GM19463 (cell line): Measurements from ENCODE around the gene YY1AP1.
A peak's percentile ranks its signal among the peaks of the same experiment; 100 is the strongest.
"Not testable (repeated sequence)": the region's sequence is repeated elsewhere in the genome, so short reads cannot be mapped to it uniquely, and the experiment has no call there.

ENCODE experiments used
- ATAC-seq: cut with Tn5 transposase; IDR thresholded peaks from one replicate; pipeline ENCODE4 v1.9.1; 2021; ENCODE audit warnings: mild to moderate bottlenecking, moderate library complexity; ENCODE audit not compliant: unreplicated experiment

Gene YY1AP1

DNA sequence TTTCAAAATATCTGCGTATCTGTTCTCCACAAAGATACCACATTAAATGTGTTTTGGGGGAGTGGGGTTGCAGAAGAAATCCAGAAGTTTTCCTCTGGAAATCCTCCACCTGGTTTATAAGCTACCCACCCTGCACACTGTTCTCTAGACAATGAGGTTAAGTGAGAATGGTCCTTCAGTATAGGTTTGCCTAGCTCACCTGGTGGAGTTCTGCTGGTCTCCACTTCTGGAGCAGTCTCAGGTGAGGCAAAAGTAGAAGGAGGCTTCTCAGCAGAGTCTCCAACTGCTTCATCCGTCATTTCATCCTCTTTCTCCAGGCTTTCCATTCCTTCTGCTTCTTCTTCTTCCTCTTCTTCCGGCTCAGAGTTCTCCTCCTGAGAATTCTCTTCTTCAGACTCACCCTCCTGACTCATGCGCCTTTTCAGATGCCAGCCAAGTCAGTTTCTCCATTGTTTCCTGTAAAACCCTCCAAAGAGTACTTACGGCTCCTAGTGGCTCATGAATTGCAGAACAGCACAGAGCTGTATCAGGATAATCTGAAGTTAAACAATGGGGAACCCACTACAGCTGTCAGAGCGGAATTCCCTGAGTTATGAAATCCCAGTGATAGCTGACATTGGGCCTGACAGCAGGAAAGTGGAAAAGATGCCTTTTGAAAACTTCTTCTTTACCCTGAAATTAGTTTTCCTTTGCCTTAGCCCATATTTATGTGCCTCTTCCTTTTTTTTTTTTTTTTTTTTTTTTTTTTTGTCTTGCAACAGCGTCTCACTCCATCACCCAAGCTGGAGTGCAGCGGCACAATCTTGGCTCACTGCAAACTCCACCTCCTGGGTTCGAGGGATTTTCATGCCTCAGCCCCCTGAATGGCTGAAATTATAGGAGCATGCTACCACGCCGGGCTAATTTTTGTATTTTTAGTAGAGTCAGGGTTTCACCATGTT is 40.1 kb downstream of the YY1AP1 start:
- ATAC-seq, result no peak

DNA sequence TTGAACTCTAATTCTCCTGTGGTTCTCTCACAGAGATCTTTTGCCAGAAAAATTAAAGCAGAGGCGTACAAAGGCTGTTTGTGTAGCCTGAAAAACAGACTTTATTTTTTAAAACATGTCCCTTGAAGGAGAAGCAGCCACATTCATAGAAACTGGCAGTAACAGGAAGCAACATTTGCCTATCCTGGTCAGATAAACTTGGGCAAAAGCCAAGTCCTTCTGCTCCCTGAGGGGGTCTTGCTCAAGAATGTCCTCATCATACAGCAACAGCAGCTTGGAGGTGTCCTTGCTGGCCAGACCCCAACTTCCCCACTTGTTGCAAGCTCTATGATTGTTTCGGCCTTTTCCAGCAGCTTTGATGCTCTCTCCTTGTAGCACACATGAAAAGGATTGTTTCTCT is 42.3 kb downstream of the YY1AP1 start:
- ATAC-seq, result no peak

DNA sequence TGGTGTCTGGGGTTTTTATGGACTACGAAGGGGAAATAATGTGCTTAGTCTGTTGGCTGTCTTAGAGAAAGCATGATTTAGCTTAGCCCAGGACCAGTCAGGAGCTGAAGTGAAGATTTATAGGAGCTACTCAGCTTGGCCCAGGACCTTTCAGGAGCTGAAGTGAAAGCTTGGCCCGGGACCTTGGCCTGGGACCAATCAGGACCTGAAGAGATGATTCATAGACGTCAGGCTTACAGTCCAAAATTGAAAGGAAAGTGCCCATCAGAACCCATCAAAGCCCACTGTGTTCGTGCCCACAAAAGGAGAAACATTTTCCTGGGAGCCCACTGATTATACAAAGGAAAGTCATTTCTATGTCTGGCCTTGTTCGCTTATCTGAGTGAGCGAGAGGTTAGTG is 42.9 kb downstream of the YY1AP1 start:
- no peak for ATAC-seq

DNA sequence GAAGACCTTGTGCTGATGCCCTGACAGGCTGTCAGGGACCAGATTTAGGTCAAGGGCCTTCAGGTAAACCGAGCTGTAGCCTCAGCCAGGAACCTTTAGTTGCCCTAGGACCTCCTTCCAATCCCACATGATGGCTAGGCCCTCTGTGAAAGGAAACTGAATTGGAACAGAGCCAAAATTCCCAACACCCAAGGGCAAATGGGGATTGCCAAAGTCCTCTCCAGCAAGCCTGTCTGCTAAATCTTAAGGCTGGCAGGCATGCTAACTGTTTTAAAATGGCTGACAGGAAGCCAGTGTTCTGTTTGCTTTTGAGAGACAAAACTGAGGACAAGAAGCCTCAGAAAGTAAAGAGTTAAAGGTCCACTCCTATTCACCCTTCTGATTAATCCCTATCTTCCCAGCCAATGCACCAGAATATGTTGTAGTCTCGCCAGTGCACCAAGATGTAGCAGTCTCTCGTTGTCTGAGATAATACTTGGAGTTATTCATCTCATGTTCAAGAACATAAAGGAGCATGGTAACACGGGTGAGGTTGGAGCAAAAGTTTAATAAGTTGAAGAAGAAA is 43.5 kb downstream of the YY1AP1 start:
- no peak for ATAC-seq

DNA sequence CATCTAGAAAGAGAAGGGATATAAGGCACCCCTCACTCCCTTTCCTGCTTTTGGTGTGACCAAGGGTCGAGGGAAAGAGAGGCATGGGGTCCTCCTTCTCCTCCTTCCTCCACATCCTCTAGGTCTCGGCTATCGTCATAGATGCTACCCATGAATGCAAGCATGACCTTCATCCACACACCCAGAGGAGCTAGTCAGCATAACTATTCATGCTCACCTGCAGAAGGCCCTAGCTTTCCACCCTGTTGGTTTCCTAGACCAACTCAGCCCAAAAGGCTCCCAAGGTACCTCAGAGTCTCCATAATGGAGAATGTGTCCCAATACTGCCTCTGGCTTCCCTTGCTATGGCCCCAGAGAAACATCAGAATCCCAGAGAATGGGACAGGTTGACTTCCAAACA is 45.3 kb downstream of the YY1AP1 start:
- ATAC-seq, result no peak

DNA sequence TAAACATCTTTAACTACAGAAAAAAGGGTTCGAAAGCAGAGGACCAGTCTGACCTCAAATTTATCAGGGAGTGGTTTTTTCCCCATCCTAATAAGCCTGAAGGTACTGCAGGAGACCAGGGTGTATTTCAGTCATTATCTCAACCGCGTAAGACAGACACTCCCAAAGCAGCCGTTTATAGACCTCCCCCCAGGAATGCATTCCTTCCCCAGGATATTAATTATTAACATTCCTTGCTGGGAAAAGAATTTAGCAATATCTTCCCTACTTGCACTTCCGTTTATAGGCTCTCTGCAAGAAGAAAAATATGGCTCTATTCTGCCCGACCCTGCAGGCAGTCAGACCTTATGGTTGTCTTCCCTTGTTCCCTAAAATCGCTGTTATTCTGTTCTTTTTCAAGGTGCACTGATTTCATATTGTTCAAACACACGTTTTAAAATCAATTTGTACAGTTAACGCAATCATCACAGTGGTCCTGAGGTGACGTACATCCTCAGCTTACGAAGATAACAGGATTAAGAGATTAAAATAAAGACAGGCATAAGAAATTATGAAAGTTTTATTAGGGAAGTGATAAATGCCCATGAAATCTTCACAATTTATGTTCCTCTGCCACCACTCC is 45.9 kb downstream of the YY1AP1 start:
- not testable (repeated sequence) for ATAC-seq

DNA sequence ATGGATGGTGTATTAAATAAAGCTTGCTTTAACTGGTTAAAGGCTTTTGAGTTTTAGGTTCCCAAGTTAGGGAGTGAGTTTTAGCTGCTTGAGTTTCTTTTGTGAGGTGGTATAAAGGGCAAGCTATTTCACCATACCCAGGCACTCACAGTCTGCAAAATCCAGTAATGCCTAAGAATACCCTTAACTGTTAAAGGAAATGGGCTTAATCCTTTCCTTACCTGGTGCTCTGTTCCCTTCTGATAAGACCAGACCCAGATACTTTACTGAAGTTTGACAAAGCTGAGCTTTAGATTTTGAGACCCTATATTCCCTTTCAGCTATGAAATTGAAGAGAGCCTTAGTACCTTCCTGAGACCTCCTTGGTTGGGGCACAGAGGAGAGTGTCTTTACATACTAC is 48.2 kb downstream of the YY1AP1 start:
- ATAC-seq, result no peak

DNA sequence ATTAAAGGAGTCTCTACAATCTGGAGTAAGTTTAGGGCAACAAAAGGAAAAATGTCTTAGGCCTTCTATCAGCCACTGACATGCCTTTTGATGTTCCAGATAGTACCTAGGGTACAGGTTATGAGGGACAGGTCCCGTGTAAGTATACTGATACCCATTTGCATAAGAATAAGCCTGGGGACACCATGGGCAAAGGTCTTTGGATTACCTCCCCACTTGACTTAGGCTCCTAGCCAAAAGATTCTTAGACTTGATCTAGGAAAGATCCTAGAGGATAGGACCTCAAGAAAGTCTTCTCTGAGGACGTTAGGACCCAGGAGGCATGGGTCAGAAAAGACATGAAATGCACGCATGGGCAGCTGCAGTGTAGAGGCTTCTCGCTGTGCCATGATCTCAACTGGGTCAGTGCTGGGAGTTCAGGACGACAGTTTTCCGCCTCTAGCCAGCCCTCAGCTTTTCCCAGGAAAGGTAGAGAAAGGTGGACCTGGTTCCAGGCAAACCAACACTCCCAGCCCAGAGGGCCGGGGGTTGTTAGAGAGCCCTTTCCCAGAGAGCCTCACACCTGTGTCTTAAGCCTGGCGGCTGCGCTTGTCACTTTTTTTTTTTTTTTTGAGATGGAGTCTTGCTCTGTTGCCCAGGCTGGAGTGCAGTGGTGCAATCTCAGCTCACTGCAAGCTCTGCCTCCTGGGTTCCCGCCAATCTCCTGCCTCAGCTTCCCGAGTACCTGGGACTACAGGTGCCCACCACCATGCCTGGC is 52.0 kb downstream of the YY1AP1 start:
- ATAC-seq, result no peak

DNA sequence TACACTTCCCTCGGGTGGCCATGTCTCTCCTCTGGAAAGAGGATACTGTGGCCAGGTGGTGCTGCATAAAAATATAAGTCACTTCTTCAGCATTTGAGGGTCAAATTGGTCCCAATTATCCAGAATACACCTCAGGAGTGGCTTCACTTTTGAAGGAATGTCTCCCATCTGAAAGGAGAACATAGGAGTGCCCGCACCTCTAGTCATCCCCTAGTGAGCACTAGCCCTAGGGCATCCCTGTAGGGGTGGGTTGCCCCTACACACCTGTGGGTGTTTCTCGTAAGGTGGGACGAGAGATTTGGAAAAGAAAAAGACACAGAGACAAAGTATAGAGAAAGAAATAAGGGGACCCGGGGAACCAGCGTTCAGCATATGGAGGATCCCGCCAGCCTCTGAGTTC is 62.1 kb downstream of the YY1AP1 start:
- not testable (repeated sequence) for ATAC-seq

DNA sequence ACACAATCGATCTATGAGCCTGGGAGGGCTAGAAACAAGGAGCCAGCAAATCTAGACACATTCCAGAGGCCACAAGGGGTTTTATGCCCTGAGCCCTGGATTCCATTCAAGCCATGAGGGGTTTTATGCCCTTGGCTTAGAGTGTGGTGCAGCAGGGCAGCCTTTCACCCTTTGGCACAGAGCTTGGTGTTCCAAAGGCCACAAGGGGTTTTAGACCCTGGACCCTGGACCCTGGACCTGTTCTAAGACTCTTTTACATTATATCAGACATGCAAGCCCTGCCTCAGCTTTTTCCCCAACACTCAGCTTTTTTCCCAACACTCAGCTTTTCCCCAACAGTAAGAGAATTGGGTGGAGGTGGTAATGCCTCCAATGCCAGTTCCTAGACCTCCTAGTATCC is 65.2 kb downstream of the YY1AP1 start:
- no peak for ATAC-seq

DNA sequence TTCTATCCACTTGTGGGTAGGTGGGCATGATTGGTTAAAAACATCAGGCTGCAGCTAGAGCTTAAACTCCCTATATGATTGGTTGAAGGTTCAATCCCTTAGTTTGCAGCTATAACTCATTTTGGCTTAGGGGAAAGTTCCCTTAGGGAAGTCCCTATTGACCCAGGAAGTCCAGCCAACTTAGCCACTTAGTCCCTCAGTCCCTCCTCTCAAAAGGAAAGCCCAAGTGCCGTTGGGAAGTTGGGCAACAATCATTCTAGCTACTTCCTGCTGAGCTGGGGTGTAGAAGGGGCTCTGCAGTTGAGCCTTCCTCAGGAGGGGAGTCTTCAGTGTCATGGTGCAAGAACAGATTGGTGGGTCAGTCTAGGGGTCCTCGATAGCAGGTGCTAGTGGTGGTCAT is 66.4 kb downstream of the YY1AP1 start:
- ATAC-seq, result no peak

DNA sequence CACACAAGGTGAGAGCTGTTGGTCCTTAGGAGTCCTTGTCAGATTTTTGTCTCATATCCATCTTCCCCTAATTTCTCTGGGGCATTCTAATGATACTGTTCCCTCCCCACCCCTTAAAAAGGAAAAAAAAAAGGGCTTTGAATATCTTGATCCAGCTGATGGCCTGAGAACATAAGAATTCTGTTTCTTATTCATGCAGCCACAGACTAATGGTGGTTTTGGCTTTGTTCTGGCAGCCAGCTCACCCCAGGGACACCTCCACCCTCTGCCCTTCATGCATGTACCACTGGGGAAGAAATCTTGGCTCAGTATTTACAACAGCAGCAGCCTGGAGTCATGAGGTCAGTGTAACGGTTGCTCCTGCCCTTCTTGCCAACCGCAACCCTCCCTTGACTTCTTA is 75.3 kb downstream of the YY1AP1 start:
- not testable (repeated sequence) for ATAC-seq

DNA sequence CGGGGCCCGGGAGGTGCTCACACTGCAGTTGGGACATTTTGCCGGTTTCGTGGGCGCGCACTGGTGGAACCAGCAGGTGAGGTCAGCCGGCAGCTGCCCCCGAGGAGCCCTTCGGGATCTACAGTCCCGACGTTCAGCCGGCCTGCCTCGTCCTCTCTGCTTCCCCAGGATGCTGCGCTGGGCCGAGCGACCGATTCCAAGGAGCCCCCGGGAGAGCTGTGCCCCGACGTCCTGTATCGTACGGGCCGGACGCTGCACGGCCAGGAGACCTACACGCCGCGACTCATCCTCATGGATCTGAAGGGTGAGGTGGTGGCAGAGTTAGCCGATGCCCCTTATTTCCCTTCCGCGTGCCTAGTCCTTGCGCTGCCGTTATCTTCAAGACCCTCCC is 78.3 kb downstream of the YY1AP1 start:
- peak; percentile 17 for ATAC-seq

DNA sequence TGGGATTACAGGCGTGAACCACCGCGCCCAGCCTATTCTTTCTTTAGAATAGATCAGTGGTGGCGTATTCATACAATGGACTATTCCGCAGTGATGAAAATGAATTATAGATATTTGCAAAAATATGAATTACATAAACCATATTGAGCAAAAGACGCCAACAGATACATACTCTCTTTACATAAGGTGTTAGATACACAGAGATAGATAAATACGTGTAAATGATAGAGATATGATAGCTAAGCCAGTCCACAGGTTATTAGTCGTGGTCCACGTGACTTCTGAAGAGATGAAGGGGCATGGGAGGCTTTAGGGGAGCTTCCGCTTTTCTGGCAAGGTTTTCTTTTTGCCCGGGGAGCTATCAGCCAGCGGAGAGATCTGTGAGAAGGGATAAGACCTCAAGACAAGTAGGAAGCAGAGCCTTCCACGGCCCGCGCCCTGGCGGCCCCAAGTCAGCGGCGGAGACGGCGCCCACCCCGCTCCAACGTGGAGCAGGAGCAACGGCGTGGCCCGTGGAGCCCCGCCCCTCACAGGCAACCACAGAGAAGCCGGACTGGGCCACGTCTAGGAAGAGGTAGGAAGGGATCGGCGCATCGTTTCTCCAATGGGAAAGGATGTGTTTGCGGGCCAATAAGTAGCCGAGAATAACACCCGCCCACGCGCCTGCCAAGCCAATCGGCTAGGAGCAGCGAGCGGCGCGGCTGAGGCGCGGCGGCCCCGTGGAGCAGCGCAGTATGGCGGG is 78.9 kb downstream of the YY1AP1 start, which contains the start of gene MSTO1:
TSS of gene MSTO1 (plus strand) at position 704 of the 742 bp plus-strand sequence. CDS start at position 735, 31 bp downstream.
- peak; percentile 95 for ATAC-seq
